ENCODE results near the gene MKLN1.

The MKLN1 gene

GRCh38 chr7:131480384-131481315 is 153.0 kb downstream of the MKLN1 start:
- H3K36me3 Mint-ChIP-seq (ENCODE audit: low read depth), result peaks cover 24% of the 10 kb centered on the region
- H3K4me3 Mint-ChIP-seq, result no peak overlapping the region
- no peaks in the 10 kb centered on the region for H3K9me3 Mint-ChIP-seq
- H3K4me1 Mint-ChIP-seq, result peaks cover 10% of the 10 kb centered on the region
- H3K27me3 Mint-ChIP-seq (ENCODE audit: low read depth), result no peaks in the 10 kb centered on the region
- H3K27ac Mint-ChIP-seq, result peak overlapping the region; percentile 64 to 84 (median 75)
- no peak for TF ChIP-seq CTCF (IDR thresholded peaks at IDR 0.05; ENCODE audit: unreplicated experiment in 3 of 3)

- Mint-ChIP-seq H3K4me3 (no peak overlapping the region), H3K27me3 (ENCODE audit: low read depth) (no peaks in the 10 kb centered on the region), H3K36me3 (ENCODE audit: low read depth) (peaks cover 21% of the 10 kb centered on the region)
Observed at GRCh38 chr7:131482800-131483199, 155.1 kb downstream of the MKLN1 start.

GRCh38 chr7:131483586-131483985 is 155.9 kb downstream of the MKLN1 start:
- H3K27me3 Mint-ChIP-seq (ENCODE audit: low read depth), result no peaks in the 10 kb centered on the region
- H3K9me3 Mint-ChIP-seq, result no peaks in the 10 kb centered on the region
- no peak overlapping the region for H3K4me3 Mint-ChIP-seq
- peaks cover 21% of the 10 kb centered on the region for H3K36me3 Mint-ChIP-seq (ENCODE audit: low read depth)
- H3K27ac Mint-ChIP-seq, result no peak overlapping the region
- TF ChIP-seq CTCF (IDR thresholded peaks at IDR 0.05; ENCODE audit: unreplicated experiment in 3 of 3), result no peak
- H3K4me1 Mint-ChIP-seq, result peaks cover 10% of the 10 kb centered on the region

More at GRCh38 chr7:131482800-131483199, 155.1 kb downstream of the MKLN1 start:
- TF ChIP-seq CTCF (IDR thresholded peaks at IDR 0.05; ENCODE audit: unreplicated experiment in 3 of 3), result no peak
- H3K27ac Mint-ChIP-seq, result no peak overlapping the region
- H3K4me1 Mint-ChIP-seq, result peaks cover 10% of the 10 kb centered on the region
- H3K9me3 Mint-ChIP-seq, result no peaks in the 10 kb centered on the region

- Mint-ChIP-seq H3K27me3 (ENCODE audit: low read depth) (no peaks in the 10 kb centered on the region), H3K4me3 (no peak overlapping the region), H3K27ac (no peak overlapping the region), H3K4me1 (no peaks in the 10 kb centered on the region), H3K36me3 (ENCODE audit: low read depth) (peaks cover 14% of the 10 kb centered on the region), H3K9me3 (no peaks in the 10 kb centered on the region)
- no peak for TF ChIP-seq CTCF (IDR thresholded peaks at IDR 0.05; ENCODE audit: unreplicated experiment in 3 of 3)
Observed at GRCh38 chr7:131486346-131486745, 158.7 kb downstream of the MKLN1 start.

GRCh38 chr7:131487217-131487616 is 159.5 kb downstream of the MKLN1 start:
- Mint-ChIP-seq H3K36me3 (ENCODE audit: low read depth) (peaks cover 14% of the 10 kb centered on the region), H3K4me3 (no peak overlapping the region), H3K27ac (no peak overlapping the region), H3K4me1 (no peaks in the 10 kb centered on the region), H3K27me3 (ENCODE audit: low read depth) (no peaks in the 10 kb centered on the region), H3K9me3 (no peaks in the 10 kb centered on the region)
- TF ChIP-seq CTCF (IDR thresholded peaks at IDR 0.05; ENCODE audit: unreplicated experiment in 3 of 3), result no peak

GRCh38 chr7:131488361-131488760 is 160.7 kb downstream of the MKLN1 start:
- H3K9me3 Mint-ChIP-seq, result no peaks in the 10 kb centered on the region
- H3K27ac Mint-ChIP-seq, result no peak overlapping the region
- no peak overlapping the region for H3K4me3 Mint-ChIP-seq
- H3K4me1 Mint-ChIP-seq, result peaks cover 3% of the 10 kb centered on the region
- TF ChIP-seq CTCF (IDR thresholded peaks at IDR 0.05; ENCODE audit: unreplicated experiment in 3 of 3), result peak in 2 of 3 experiments; percentile 13 to 18
- H3K27me3 Mint-ChIP-seq (ENCODE audit: low read depth), result no peaks in the 10 kb centered on the region
- H3K36me3 Mint-ChIP-seq (ENCODE audit: low read depth), result peaks cover 11% of the 10 kb centered on the region
